Endothelial cell of umbilical vein (primary cell): ENCODE measurements around the gene CD27.

Experiments used
- CTCF ChIP-seq, 2 donors: IDR thresholded peaks; 1 replicate in 1 of 2; 2 replicates in 1 of 2; pipeline ENCODE4 v1.5.1; 2011; ENCODE audit warnings: low read length in 2 of 2, mild to moderate bottlenecking in 2 of 2, moderate library complexity in 2 of 2, control low read depth in 1 of 2, inconsistent platforms in 1 of 2, low read depth in 1 of 2; ENCODE audit not compliant: insufficient read depth in 1 of 2; ENCODE audit errors: extremely low read depth in 1 of 2
- EZH2 ChIP-seq: IDR thresholded peaks from 2 replicates; pipeline ENCODE4 v1.6.1; 2012; ENCODE audit warnings: borderline replicate concordance, low read depth, mild to moderate bottlenecking, moderate library complexity, low read length, inconsistent platforms; ENCODE audit not compliant: severe bottlenecking
- POLR2A ChIP-seq: IDR thresholded peaks from 2 replicates; pipeline ENCODE4 v1.6.1; 2012; ENCODE audit warnings: low read depth, mild to moderate bottlenecking, control low read depth, low read length

GRCh38 chr12:6442836-6443235, 1.9 kb upstream of the CD27 start:
- TF ChIP-seq CTCF (IDR thresholded peaks at IDR 0.05; ENCODE audit: extremely low read depth in 1 of 2, insufficient read depth in 1 of 2, low read depth in 1 of 2, low read length in 2 of 2) (no peak), POLR2A (no peak), EZH2 (no peak)
